Measurements from ENCODE around the gene ZNF593OS. TPM values are rescaled to one million over a fixed set of nuclear protein-coding genes. Genes with fewer than 3 reads are reported as not detected.

The ZNF593OS gene
- total and polyA plus RNA-seq, 10 of the 15 experiments (the other 5 are each of a cell fraction or from before 2014, with no cell fraction given) = 0.16 to 1.7 (median 0.59) TPM; not detected in 6

GRCh38 chr1:26130695-26131094 is 40.9 kb downstream of the ZNF593OS start (continued):
- TF ChIP-seq EP300 (IDR thresholded peaks at IDR 0.05; ENCODE audit: borderline replicate concordance in 1 of 2, control insufficient read depth in 1 of 2, low read depth in 2 of 2, low read length in 2 of 2) = no peak
- TF ChIP-seq STAT1 (conservative IDR thresholded peaks at IDR 0.05) = no peak
- no peak for TF ChIP-seq SP1 (IDR thresholded peaks at IDR 0.05; ENCODE audit: low read depth, low read length)
- TF ChIP-seq CEBPB (IDR thresholded peaks at IDR 0.05; ENCODE audit: borderline replicate concordance in 1 of 2, low read depth in 2 of 2, low read length in 2 of 2) = no peak

GRCh38 chr1:26129778-26130177 is 41.9 kb downstream of the ZNF593OS start:
- no peak overlapping the region for H3K9ac ChIP-seq (ENCODE audit: control insufficient read depth, insufficient read depth, low read length)
- ChIA-PET CTCF (interaction anchor here (0.6 to 8.3 kb wide), 6 partner anchors 14 to 105 kb away, joined by 3 to 92 read pairs (median 6); partner anchors contain the start of genes CEP85 and ZNF593), SMC1A (ENCODE audit: uncharacterized antibody, unreplicated experiment) (interaction anchor here (0.7 to 2.3 kb wide), 3 partner anchors 14 to 23 kb away, joined by 3 to 17 read pairs (median 6); no protein-coding TSS in a partner anchor), RAD21 (ENCODE audit: unreplicated experiment) (no interaction called here), POLR2A (interaction anchor here (0.6 kb wide), 1 partner anchor 140 kb away, joined by 4 read pairs; no protein-coding TSS in a partner anchor)
- WGBS (ENCODE audit: insufficient coverage, insufficient replicate concordance, low lambda C conversion rate, missing lambda C conversion rate) = 40% methylated on average over 4 of the region's 4 CpGs
- DNase-seq (ENCODE audit: low read depth, low spot score) = no peak
- peaks cover 4% of the 10 kb centered on the region; the same call in 1 of the 2 replicates for H3K4me1 ChIP-seq (ENCODE audit: control insufficient read depth, insufficient read depth, low read length)
- no TSS peak for BruUV-seq (replicated peaks)
- H3K4me3 ChIP-seq = no peak overlapping the region
- H3K79me2 ChIP-seq (ENCODE audit: control insufficient read depth, insufficient read depth, low read length) = no peaks in the 10 kb centered on the region
- no peaks in the 10 kb centered on the region for H3K9me3 ChIP-seq (replicated peaks; ENCODE audit: control insufficient read depth, insufficient read depth, low read length)
- no peak overlapping the region for H2AFZ ChIP-seq (ENCODE audit: control insufficient read depth, low read depth, low read length)
- intact Hi-C loops (cut with micrococcal nuclease; ENCODE audit: unreplicated experiment) = no loop called here
- H3K27me3 ChIP-seq (replicated peaks in 1 of 2; ENCODE audit: control insufficient read depth in 2 of 2, insufficient read depth in 2 of 2, low read length in 1 of 2) = no peaks in the 10 kb centered on the region
- H3K27ac ChIP-seq (ENCODE audit: control insufficient read depth, insufficient read depth) = no peak overlapping the region
- no peaks in the 10 kb centered on the region for H3K36me3 ChIP-seq (ENCODE audit: control insufficient read depth in 2 of 2, insufficient read depth in 2 of 2, low read length in 1 of 2)
- H3K4me2 ChIP-seq (ENCODE audit: control insufficient read depth, insufficient read depth) = no peak overlapping the region
- no peak for ATAC-seq
- no peaks in the 10 kb centered on the region for H4K20me1 ChIP-seq (ENCODE audit: control insufficient read depth, insufficient read depth)
- in situ Hi-C loops (cut with MboI) = no loop called here
- FAIRE-seq = no peak
- TF ChIP-seq RELB (IDR thresholded peaks at IDR 0.05; ENCODE audit: low read depth) = no peak
- TF ChIP-seq SIX5 (IDR thresholded peaks at IDR 0.05; ENCODE audit: low read depth, low read length, severe bottlenecking) = no peak
- no peak for TF ChIP-seq TCF12 (IDR thresholded peaks at IDR 0.05; ENCODE audit: low read depth, low read length)
- no peak for TF ChIP-seq SMARCA5 (IDR thresholded peaks at IDR 0.05)
- TF ChIP-seq LARP7 (IDR thresholded peaks at IDR 0.05) = no peak
- no peak for TF ChIP-seq HSF1 (IDR thresholded peaks at IDR 0.05; ENCODE audit: low read depth, low read length)
- no peak for TF ChIP-seq BCLAF1 (IDR thresholded peaks at IDR 0.05)
- no peak for TF ChIP-seq ESRRA (IDR thresholded peaks at IDR 0.05; ENCODE audit: low read length)
- no peak for TF ChIP-seq BRCA1 (IDR thresholded peaks at IDR 0.05; ENCODE audit: low read depth, low read length)

Measured in GM12878 (cell line).